GM21390 (cell line): ENCODE measurements around the gene ATXN7.

Experiments used
- ATAC-seq: cut with Tn5 transposase; IDR thresholded peaks from one replicate; pipeline ENCODE4 v1.9.1; 2021; ENCODE audit not compliant: unreplicated experiment

The ATXN7 gene

GRCh38 chr3:63900459-63900858, 36.8 kb downstream of the ATXN7 start:
- no peak for ATAC-seq

- no peak for ATAC-seq
These were observed 42.3 kb downstream of the ATXN7 start for GRCh38 chr3:63905731-63906620.

GRCh38 chr3:63908081-63908736, 44.5 kb downstream of the ATXN7 start:
- ATAC-seq = no peak

GRCh38 chr3:63908776-63909175, 45.1 kb downstream of the ATXN7 start:
- no peak for ATAC-seq

GRCh38 chr3:63909431-63909830, 45.8 kb downstream of the ATXN7 start:
- no peak for ATAC-seq

GRCh38 chr3:63910001-63910400, 46.3 kb downstream of the ATXN7 start:
- ATAC-seq = no peak

- ATAC-seq = no peak
These were observed 47.2 kb downstream of the ATXN7 start for GRCh38 chr3:63910891-63911290.

- ATAC-seq = no peak
These were observed 47.8 kb downstream of the ATXN7 start for GRCh38 chr3:63911509-63911872.

GRCh38 chr3:63911873-63912767, 48.5 kb downstream of the ATXN7 start, which contains the start of gene SCAANT1:
TSS of gene SCAANT1 (minus strand) at chr3:63912383.
- peak; percentile 77 for ATAC-seq

- no peak for ATAC-seq
These were observed 49.3 kb downstream of the ATXN7 start for GRCh38 chr3:63912768-63913588.

- no peak for ATAC-seq
These were observed 50.6 kb downstream of the ATXN7 start for GRCh38 chr3:63914312-63914711.

- ATAC-seq = no peak
These were observed 54.7 kb downstream of the ATXN7 start for GRCh38 chr3:63918321-63918720.

- ATAC-seq = no peak
These were observed 56.3 kb downstream of the ATXN7 start for GRCh38 chr3:63920001-63920400.

- ATAC-seq = peak; percentile 86
These were observed 58.2 kb downstream of the ATXN7 start for GRCh38 chr3:63921741-63922482.

GRCh38 chr3:63922491-63923199, 59.0 kb downstream of the ATXN7 start:
- no peak for ATAC-seq

GRCh38 chr3:63926309-63926708, 62.6 kb downstream of the ATXN7 start:
- ATAC-seq = no peak

- ATAC-seq = peak; percentile 87
These were observed 64.0 kb downstream of the ATXN7 start for GRCh38 chr3:63927422-63928280.

GRCh38 chr3:63931290-63931689, 67.6 kb downstream of the ATXN7 start:
- no peak for ATAC-seq
